ENCODE results near the gene CLBA1.

DNA sequence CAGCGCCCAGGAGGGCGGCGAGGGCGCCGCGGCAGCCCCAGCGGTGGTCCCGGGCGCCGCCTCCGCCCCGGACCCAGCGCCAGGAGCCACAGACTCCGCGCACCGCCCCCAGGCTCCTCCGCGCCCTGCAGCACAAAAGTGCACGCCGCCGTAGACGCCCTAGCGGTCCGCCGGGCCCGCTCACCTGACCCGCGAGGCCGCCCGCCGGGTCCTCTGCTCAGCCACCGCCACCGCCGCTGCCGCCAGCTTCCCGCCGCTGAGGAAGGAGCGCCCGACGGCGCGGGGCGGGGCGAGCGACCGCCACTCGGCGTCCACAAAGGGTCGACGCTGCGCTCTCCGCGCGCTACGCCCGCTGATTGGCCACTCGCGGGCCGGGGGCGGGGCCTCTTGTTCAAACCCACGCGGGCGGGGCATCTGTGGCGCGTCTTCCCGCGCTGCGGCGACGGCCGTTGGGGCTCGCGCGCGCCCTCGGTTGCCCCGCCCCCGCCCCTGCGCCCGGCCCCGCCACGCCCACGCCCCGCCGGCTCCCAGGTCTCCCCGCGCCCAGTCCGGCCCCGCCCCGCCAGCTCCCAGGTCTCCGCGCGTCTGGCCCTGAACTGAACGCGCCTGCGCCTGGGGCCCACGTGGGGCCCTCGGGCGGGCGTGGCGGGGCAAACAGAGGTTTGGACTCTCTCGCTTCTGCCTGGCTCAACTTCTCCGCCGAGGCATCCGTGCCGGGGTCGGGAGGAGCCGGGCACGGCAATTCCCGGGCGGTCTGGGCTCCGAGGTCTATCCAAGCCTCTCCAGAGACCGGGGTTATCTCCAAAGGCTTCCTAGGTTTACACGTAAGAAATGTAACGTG is 35.4 kb downstream of the CLBA1 start, which contains the start of gene CDCA4:
- TF ChIP-seq, protein P1, sequence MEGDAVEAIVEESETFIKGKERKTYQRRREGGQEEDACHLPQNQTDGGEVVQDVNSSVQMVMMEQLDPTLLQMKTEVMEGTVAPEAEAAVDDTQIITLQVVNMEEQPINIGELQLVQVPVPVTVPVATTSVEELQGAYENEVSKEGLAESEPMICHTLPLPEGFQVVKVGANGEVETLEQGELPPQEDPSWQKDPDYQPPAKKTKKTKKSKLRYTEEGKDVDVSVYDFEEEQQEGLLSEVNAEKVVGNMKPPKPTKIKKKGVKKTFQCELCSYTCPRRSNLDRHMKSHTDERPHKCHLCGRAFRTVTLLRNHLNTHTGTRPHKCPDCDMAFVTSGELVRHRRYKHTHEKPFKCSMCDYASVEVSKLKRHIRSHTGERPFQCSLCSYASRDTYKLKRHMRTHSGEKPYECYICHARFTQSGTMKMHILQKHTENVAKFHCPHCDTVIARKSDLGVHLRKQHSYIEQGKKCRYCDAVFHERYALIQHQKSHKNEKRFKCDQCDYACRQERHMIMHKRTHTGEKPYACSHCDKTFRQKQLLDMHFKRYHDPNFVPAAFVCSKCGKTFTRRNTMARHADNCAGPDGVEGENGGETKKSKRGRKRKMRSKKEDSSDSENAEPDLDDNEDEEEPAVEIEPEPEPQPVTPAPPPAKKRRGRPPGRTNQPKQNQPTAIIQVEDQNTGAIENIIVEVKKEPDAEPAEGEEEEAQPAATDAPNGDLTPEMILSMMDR (IDR thresholded peaks at IDR 0.05): no peak
- TF ChIP-seq EZH2 (IDR thresholded peaks at IDR 0.05; ENCODE audit: borderline replicate concordance, insufficient read depth, low read depth, low read length, poor library complexity, severe bottlenecking): no peak

All from B cell (primary cell).